HG03442 (cell line): ENCODE data around the gene NCKAP1.
"Not testable (repeated sequence)": the region's sequence is repeated elsewhere in the genome, so short reads cannot be mapped to it uniquely, and the experiment has no call there.

ENCODE experiments used
- ATAC-seq: cut with Tn5 transposase; IDR thresholded peaks from one replicate; pipeline ENCODE4 v1.9.1; 2021; ENCODE audit warnings: mild to moderate bottlenecking, moderate library complexity; ENCODE audit not compliant: unreplicated experiment

The NCKAP1 gene

GRCh38 chr2:183037074-183037552 is 1.1 kb downstream of the NCKAP1 start:
- ATAC-seq: no peak

GRCh38 chr2:183035954-183036669 is 2.1 kb downstream of the NCKAP1 start:
- peak; percentile 45 for ATAC-seq

DNA sequence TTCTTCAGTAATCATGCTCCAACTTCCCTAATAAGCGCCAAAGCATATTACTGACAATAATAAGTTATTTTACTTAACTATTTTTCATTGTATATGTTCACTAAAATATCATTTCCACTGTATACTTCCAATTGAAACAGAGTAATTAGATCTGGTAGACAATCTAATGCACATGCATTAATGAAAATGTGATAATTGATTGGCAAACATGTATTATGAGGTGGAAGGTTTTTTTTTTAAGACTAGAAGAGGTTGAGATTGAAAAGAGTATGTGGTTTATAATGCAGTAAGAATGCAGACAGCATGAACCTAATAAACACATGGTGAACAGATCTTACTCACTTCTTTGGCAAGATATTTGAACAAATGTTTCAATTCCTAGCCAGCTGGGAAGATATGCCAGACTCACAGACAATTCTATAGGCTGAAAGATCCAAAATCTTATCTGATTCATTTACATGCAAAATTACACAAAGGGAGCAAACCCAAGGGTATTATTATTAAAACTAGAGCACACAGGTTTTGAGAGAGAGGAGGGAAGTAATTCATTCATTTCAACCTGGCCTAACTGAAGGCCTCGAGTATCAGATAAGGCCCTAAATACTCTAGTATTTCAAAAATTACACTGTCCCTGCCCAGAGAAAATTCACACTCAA is 2.8 kb downstream of the NCKAP1 start:
- no peak for ATAC-seq

- no peak for ATAC-seq
Observed at GRCh38 chr2:183034806-183035205, 3.5 kb downstream of the NCKAP1 start.

DNA sequence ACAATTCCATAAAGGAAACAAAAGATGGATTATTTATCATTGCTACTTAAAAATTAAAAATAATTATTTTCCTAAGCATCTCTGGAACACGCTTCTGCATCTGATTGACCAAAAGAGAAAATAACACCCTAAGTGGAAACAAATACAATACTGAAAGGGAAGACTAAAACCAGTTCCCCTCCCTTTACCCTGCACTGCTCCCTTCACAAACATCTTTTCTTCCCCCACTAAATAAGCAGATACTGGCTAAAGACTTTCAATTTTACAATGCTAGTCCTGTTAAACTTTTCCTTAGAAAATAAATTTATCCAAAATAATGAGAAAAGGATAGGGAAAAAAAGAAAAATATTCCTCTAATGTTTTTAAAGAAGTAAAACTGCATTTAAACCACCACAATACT is 4.3 kb downstream of the NCKAP1 start:
- ATAC-seq: no peak

GRCh38 chr2:183031911-183032794 is 6.1 kb downstream of the NCKAP1 start:
- no peak for ATAC-seq

DNA sequence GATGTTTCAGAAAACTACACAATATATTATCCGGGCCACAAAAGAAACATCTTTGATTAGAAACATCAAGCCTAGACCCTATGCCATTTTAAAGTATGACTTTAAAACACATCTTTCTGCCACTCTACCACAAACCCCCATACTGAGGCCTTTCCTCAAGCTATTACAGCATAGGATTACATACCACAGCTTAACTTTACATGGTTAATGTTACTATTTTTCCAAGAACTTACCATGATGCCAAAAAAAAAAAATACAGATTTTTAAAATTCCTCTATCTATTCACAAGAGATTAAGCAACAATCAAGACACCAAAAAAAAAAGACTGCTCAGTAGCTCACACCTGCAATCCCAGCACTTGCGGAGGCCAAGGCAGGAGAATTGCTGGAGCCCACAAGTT is 9.0 kb downstream of the NCKAP1 start:
- ATAC-seq: no peak

DNA sequence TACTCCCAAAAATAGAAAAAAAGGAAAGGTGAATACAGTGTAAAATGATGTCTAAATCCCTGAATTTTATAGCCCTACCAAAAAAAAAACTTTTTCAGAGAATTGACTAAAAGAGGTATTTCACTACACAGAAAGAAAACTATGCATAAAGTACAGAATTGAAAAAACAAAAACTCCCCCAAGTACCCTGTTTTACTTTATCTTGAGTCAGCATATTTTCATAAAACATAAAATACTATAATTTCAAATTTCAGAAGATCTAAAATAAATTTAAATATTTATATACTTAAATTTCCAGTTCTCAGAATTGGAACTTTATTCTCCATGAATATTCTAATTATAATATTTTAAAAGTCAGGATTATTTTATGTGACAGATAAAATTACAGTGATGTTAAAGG is 10.1 kb downstream of the NCKAP1 start:
- no peak for ATAC-seq

DNA sequence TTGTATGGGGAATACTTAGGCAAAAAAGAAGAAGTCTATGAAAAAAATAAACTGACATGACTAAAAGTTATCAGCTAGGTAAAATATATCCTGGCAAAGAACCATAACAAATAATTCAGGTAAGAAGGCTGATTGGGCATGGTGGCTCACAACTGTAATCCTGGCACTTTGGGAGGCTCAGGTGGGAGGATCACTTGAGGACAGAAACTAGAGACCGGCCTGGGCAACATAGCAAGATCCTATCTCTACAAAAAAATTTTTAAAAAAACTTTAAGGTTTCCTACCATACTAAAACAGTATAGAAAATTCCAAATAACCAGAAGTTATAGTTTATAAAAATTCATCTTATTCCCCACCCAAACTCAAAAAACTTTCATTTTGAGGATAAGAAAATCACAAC is 10.8 kb downstream of the NCKAP1 start:
- ATAC-seq: no peak

- ATAC-seq: no peak
Observed at GRCh38 chr2:183026424-183026823, 11.8 kb downstream of the NCKAP1 start.

GRCh38 chr2:183025993-183026392 is 12.3 kb downstream of the NCKAP1 start:
- ATAC-seq: no peak

GRCh38 chr2:183024339-183025095 is 13.7 kb downstream of the NCKAP1 start:
- no peak for ATAC-seq

DNA sequence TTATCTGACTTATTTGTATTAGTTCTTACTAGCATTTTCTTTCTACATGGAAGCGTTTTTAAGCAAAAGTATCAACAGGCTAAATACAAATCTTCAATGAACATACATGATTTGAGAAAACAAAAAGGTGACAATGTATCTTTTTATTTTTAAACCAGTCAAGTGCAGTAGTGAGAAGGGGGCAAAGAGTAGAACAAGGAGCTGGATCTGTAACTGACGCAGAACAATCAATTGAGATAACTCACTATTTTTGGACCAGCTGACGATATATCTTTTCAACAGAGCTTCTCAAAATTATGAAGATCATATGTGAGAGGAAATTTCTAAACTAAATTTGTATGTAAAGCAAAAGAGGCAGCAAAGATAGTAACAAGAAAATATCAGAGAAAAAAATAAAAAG is 15.5 kb downstream of the NCKAP1 start:
- no peak for ATAC-seq

GRCh38 chr2:183021613-183022012 is 16.6 kb downstream of the NCKAP1 start:
- ATAC-seq: no peak

GRCh38 chr2:183019718-183020442 is 18.4 kb downstream of the NCKAP1 start:
- no peak for ATAC-seq

- not testable (repeated sequence) for ATAC-seq
Observed at GRCh38 chr2:183017845-183018244, 20.4 kb downstream of the NCKAP1 start.

DNA sequence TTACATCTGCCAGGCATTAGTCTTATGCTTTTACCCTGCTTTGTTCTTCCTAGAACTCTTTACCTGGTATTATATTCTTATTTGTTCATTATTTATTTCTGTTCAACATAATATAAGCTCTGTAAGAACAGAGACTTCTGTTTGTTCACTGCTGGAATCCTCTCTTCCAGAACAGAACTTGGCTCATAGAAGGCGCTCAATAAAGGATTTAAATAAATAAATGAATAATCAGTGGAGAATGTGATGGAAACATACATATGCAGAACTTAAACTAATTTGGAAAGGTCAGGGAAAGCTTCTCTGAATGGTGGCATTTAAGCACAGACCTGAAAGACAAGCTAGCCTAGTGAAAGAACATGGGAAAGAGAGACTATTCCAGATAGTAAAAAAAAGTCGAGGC is 24.3 kb downstream of the NCKAP1 start:
- no peak for ATAC-seq

DNA sequence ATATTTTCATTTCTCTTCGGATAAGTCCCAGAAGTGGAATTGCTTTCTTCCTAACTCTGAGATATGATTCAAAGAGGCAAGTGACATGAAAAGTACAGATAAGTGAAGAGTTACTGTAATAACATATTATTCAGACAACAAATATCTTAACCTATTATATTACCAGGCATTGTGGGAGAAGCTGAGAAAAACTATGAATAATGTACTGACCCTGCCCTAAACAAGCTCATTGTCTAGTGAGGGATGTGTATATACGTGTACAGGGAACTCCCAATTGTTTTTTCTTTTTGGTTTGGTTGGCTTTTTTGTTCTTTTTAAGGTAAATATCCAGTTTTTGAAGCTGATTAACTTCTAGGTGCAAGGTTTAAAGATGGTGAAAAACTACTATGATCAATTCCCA is 26.5 kb downstream of the NCKAP1 start:
- no peak for ATAC-seq

DNA sequence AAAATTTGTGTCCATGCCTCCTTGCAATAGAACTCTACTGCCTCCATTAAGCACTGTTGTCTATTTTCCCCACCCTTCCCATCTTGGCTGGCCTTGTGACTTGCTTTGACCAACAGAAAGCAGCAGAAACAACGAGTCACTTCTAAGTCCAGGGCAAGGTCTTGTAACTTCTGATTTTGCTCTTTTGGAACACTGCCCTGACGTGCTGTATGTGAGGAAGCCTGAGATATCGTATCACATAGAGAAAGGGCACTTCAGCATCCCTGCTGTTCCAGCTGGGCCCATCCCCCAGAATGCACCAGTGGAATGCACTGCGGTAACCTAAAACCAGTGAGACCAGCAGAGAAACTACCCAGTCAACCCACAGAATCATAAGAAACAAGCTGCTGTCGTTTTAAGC is 28.1 kb downstream of the NCKAP1 start:
- no peak for ATAC-seq

GRCh38 chr2:183009249-183009899 is 28.9 kb downstream of the NCKAP1 start:
- ATAC-seq: no peak
